A673 (cell line): ENCODE measurements around the gene ADRA1B. TPM values are rescaled to one million over a fixed set of nuclear protein-coding genes. Genes with fewer than 3 reads are reported as not detected.
A peak's percentile ranks its signal among the peaks of the same experiment; 100 is the strongest.

ENCODE experiments used
- BruUV-seq: library from RNA; stranded (reverse); fragments of 400-500 nt; replicated peaks from 2 replicates; lab custom pipeline; 2021; lab: Mats Ljungman, UMichigan
- CTCF ChIA-PET: fragments of 300-600 bp; sonication (Branson Sonifier 250); formaldehyde crosslinking; loops from one replicate; lab custom pipeline; 2022; ENCODE audit warnings: antibody characterized with exemption; lab: Charles Lee
- POLR2A ChIA-PET: fragments of 300-600 bp; sonication (Branson Sonifier 250); formaldehyde crosslinking; loops from one replicate; lab custom pipeline; 2022; ENCODE audit warnings: antibody characterized with exemption; ENCODE audit not compliant: low non-redundant PET; lab: Charles Lee
- DNase-seq: peaks from one replicate; pipeline ENCODE4 v3.0.0-alpha.2; 2015; ENCODE audit warnings: low spot score
- H3K27ac ChIP-seq: fragments of 200-600 bp; sonication (generic); 2 replicates; pipeline ENCODE4 v1.5.1; 2016; ENCODE audit warnings: mixed run types, low read depth, mild to moderate bottlenecking, mixed read lengths, antibody characterized with exemption, low read length; ENCODE audit not compliant: poor library complexity, severe bottlenecking
- H3K27me3 ChIP-seq: fragments of 200-600 bp; sonication (generic); replicated peaks from 2 replicates; pipeline ENCODE4 v1.6.1; 2017; ENCODE audit warnings: mixed run types, low read depth, mild to moderate bottlenecking, mixed read lengths, antibody characterized with exemption, low read length; ENCODE audit not compliant: insufficient read depth, poor library complexity
- H3K36me3 ChIP-seq: fragments of 200-600 bp; sonication (generic); 2 replicates; pipeline ENCODE4 v1.6.1; 2016; ENCODE audit warnings: mixed run types, mild to moderate bottlenecking, mixed read lengths, antibody characterized with exemption, low read length; ENCODE audit not compliant: insufficient read depth, poor library complexity, severe bottlenecking
- H3K4me1 ChIP-seq: fragments of 200-600 bp; sonication (generic); 2 replicates; pipeline ENCODE4 v1.6.1; 2017; ENCODE audit warnings: mixed run types, mild to moderate bottlenecking, mixed read lengths, antibody characterized with exemption, low read length; ENCODE audit not compliant: insufficient read depth, poor library complexity, severe bottlenecking
- H3K4me3 ChIP-seq: fragments of 200-600 bp; sonication (generic); 2 replicates; pipeline ENCODE4 v1.5.1; 2016; ENCODE audit warnings: low read depth, mixed run types, mild to moderate bottlenecking, mixed read lengths, low read length; ENCODE audit not compliant: poor library complexity, severe bottlenecking
- H3K9me3 ChIP-seq: fragments of 200-600 bp; sonication (generic); 2 replicates; pipeline ENCODE4 v1.6.1; 2016; ENCODE audit warnings: mixed run types, low read depth, mild to moderate bottlenecking, mixed read lengths, antibody characterized with exemption, low read length; ENCODE audit not compliant: poor library complexity, severe bottlenecking
- CTCF ChIP-seq: fragments of 300-800, 200-600 bp; sonication (generic); conservative IDR thresholded peaks from 2 replicates; pipeline ENCODE4 v1.5.1; 2017; ENCODE audit warnings: low read depth, mild to moderate bottlenecking, antibody characterized with exemption, low read length, moderate library complexity, mixed read lengths
- EZH2 ChIP-seq: fragments of 200-600 bp; sonication (generic); IDR thresholded peaks from 2 replicates; pipeline ENCODE4 v1.6.1; 2017; ENCODE audit warnings: borderline replicate concordance, low read depth, mild to moderate bottlenecking, mixed read lengths, antibody characterized with exemption, low read length; ENCODE audit not compliant: poor library complexity, severe bottlenecking
- intact Hi-C: fragments of 100-400 bp; cut with micrococcal nuclease; formaldehyde crosslinking; loops from one replicate; pipeline ENCODE4 v1.10.0; 2022; ENCODE audit not compliant: unreplicated experiment
- total RNA-seq: library from RNA; stranded (reverse); gene quantifications from 2 replicates; pipeline ENCODE4 v1.2.3, GENCODE V29; 2021

Gene ADRA1B
- total RNA-seq, 1 experiment from 2014 or later = not detected

DNA sequence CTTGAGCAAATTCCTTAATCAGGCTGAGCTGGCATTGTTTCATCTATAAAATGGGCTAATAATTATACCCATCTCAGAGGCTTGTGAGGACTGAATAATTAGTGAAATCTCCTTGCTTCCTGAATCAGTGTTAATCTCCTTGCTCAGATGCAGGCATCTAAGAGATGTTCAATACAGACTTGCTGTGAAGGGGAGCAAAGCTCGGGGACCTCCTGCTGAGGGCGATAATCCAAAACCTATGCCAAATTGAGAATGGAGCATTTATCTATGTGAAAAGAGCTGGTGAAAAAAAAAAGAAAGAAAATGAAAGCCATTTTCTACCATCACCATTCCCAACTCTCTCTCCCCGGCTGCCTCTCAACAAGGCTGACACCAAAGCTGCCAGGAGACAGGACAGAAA lies 37.3 kb downstream of the ADRA1B start:
- intact Hi-C loops = no loop called here
- ChIA-PET CTCF (no interaction called here), POLR2A (no interaction called here)
- H3K27ac ChIP-seq = no peak overlapping the region
- DNase-seq = peak; percentile 47
- H3K36me3 ChIP-seq = no peaks in the 10 kb centered on the region
- BruUV-seq = no TSS peak
- peaks cover 3% of the 10 kb centered on the region for H3K27me3 ChIP-seq
- TF ChIP-seq CTCF (no peak), EZH2 (no peak)
- H3K4me1 ChIP-seq = no peaks in the 10 kb centered on the region
- no peaks in the 10 kb centered on the region for H3K9me3 ChIP-seq
- no peak overlapping the region for H3K4me3 ChIP-seq

DNA sequence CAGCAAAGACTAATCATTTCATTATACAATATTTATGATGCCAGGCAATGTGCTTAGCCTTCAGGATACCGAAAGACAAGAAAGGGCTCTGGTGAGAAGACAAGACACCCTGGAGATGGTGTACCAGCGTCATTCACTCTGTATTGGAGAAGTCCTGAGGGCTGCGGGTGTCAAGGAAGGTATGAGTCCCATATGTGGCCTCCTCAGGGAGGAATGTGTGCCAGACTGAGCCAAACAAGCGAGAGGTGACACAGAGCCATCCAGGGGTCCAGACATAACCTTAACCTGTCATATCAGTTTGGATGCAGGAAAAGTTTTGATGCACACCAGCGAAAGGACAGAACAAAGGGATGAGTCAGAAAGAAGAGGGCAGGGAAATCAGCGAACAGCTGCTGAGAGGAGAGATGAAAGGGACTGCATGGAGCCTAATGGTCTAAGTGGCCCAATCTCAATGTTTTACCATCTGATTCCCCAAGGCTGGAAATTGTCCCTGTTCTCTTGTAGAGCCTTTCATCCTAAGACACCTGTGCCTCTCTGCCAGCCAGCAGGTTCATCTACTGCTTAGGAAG lies 38.9 kb downstream of the ADRA1B start:
- no peaks in the 10 kb centered on the region for H3K27me3 ChIP-seq
- no peak overlapping the region for H3K27ac ChIP-seq
- TF ChIP-seq EZH2 (no peak), CTCF (no peak)
- intact Hi-C loops = no loop called here
- H3K4me1 ChIP-seq = no peaks in the 10 kb centered on the region
- CTCF ChIA-PET = no interaction called here
- POLR2A ChIA-PET = no interaction called here
- H3K36me3 ChIP-seq = no peaks in the 10 kb centered on the region
- no peaks in the 10 kb centered on the region for H3K9me3 ChIP-seq
- no TSS peak for BruUV-seq
- no peak for DNase-seq
- no peak overlapping the region for H3K4me3 ChIP-seq

DNA sequence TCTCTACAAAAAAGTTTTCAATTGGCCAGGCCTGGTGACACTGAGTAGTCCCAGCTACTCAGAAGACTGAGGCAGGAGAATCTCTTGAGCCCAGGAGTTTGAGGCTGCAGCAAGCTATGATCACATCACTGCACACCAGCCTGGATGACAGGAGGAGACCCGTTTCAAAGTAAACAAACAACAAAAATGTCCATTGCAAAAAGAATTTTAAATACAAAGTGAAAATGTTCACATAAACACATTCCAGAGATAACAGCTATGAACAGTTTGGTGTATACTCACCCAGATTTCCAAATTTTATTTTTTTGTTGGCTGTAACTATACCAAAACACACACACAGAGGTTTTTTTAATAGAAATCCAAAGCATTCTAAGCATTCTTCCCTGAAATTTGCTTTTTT lies 39.8 kb downstream of the ADRA1B start:
- no peak for TF ChIP-seq EZH2
- no peak for TF ChIP-seq CTCF
- no TSS peak for BruUV-seq
- POLR2A ChIA-PET = no interaction called here
- intact Hi-C loops = no loop called here
- Histone ChIP-seq H3K9me3 (no peaks in the 10 kb centered on the region), H3K27me3 (no peaks in the 10 kb centered on the region), H3K4me1 (no peaks in the 10 kb centered on the region), H3K4me3 (no peak overlapping the region), H3K27ac (no peak overlapping the region), H3K36me3 (no peaks in the 10 kb centered on the region)
- DNase-seq = no peak
- CTCF ChIA-PET = interaction anchor here (0.6 kb wide), 1 partner anchor 70 kb away, joined by 3 read pairs; no protein-coding TSS in a partner anchor
